ENCODE results near the gene SH3BP5.

DNA sequence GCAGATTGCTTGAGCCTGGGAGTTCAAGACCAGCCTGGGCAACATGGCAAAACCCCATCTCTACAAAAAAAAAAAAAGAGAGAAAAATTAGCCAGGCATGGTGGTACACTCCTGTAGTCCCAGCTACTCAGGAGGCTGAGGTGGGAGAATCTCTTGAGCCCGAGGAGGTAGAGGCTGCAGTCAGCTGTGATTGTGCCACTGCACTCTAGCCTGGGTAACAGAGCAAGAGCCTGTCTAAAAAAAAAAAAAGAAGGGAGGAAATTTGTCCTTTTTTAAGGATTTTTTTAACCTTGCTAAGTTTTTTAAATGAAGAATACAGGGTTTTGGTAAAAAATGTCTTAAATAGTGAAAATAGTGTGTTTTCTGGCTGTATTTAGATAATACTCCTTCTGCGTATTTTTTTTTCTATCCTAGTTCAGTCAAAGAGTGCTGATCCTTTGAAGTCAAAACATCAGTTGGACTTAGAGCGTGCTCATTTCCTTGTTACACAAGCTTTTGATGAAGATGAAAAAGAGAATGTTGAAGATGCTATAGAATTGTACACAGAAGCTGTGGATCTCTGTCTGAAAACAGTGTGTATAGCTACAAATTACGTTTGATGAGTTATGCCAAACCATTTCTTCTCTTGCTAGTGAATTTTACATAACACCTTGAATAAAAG lies 115.2 kb downstream of the SH3BP5 start:
- TF ChIP-seq, protein P1, sequence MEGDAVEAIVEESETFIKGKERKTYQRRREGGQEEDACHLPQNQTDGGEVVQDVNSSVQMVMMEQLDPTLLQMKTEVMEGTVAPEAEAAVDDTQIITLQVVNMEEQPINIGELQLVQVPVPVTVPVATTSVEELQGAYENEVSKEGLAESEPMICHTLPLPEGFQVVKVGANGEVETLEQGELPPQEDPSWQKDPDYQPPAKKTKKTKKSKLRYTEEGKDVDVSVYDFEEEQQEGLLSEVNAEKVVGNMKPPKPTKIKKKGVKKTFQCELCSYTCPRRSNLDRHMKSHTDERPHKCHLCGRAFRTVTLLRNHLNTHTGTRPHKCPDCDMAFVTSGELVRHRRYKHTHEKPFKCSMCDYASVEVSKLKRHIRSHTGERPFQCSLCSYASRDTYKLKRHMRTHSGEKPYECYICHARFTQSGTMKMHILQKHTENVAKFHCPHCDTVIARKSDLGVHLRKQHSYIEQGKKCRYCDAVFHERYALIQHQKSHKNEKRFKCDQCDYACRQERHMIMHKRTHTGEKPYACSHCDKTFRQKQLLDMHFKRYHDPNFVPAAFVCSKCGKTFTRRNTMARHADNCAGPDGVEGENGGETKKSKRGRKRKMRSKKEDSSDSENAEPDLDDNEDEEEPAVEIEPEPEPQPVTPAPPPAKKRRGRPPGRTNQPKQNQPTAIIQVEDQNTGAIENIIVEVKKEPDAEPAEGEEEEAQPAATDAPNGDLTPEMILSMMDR (conservative IDR thresholded peaks at IDR 0.05 in 1 of 2, IDR thresholded peaks at IDR 0.05 in 1 of 2; ENCODE audit: extremely low read depth in 1 of 2, insufficient read depth in 1 of 2, low read depth in 1 of 2, low read length in 2 of 2) = no peak
- no peak for TF ChIP-seq EZH2 (IDR thresholded peaks at IDR 0.05; ENCODE audit: borderline replicate concordance, low read length)

Data from mammary epithelial cell (primary cell).